ENCODE measurements around the gene CPSF4.

Gene CPSF4

GRCh38 chr7:99420213-99420612 is 18.5 kb upstream of the CPSF4 start:
- no peaks in the 10 kb centered on the region for H3K9me2 ChIP-seq (replicated peaks; ENCODE audit: control insufficient read depth, low read length)
- H3K36me3 ChIP-seq (ENCODE audit: control insufficient read depth, low read length): peaks cover 89% of the 10 kb centered on the region
- no peaks in the 10 kb centered on the region for H3K4me1 ChIP-seq (ENCODE audit: control insufficient read depth, low read length)
- peaks cover 12% of the 10 kb centered on the region for H3F3A ChIP-seq (ENCODE audit: control insufficient read depth, insufficient read depth)
- no peak overlapping the region for H3K4me2 ChIP-seq (ENCODE audit: low read length)
- no peaks in the 10 kb centered on the region for H3K27me3 ChIP-seq (ENCODE audit: control insufficient read depth, low read length)
- H4K20me1 ChIP-seq (ENCODE audit: control insufficient read depth, insufficient read depth, low read depth, low read length): peaks cover 14% of the 10 kb centered on the region; the same call in 1 of the 2 replicates
- no peaks in the 10 kb centered on the region for H3K9me3 ChIP-seq (ENCODE audit: control insufficient read depth, insufficient read depth, low read length)
- H3K4me3 ChIP-seq (ENCODE audit: low read length): no peak overlapping the region
- H3K79me2 ChIP-seq (ENCODE audit: control insufficient read depth, low read length): peaks cover 24% of the 10 kb centered on the region
- H3K27ac ChIP-seq (ENCODE audit: low read depth, low read length): no peak overlapping the region
- TF ChIP-seq EZH2phosphoT487 (IDR thresholded peaks at IDR 0.05; ENCODE audit: borderline replicate concordance, low read length): no peak
- TF ChIP-seq CTCF (IDR thresholded peaks at IDR 0.05; ENCODE audit: low read depth, low read length, poor library complexity, severe bottlenecking): no peak

GRCh38 chr7:99420986-99421385 is 17.8 kb upstream of the CPSF4 start:
- Histone ChIP-seq H3K4me3 (ENCODE audit: low read length) (no peak overlapping the region), H3K79me2 (ENCODE audit: control insufficient read depth, low read length) (peaks cover 22% of the 10 kb centered on the region), H3K27me3 (ENCODE audit: control insufficient read depth, low read length) (no peaks in the 10 kb centered on the region), H3K4me1 (ENCODE audit: control insufficient read depth, low read length) (no peaks in the 10 kb centered on the region), H3K9me3 (ENCODE audit: control insufficient read depth, insufficient read depth, low read length) (no peaks in the 10 kb centered on the region), H3K36me3 (ENCODE audit: control insufficient read depth, low read length) (peaks cover 89% of the 10 kb centered on the region), H3F3A (ENCODE audit: control insufficient read depth, insufficient read depth) (peaks cover 12% of the 10 kb centered on the region), H3K27ac (ENCODE audit: low read depth, low read length) (no peak overlapping the region), H4K20me1 (ENCODE audit: control insufficient read depth, insufficient read depth, low read depth, low read length) (peaks cover 14% of the 10 kb centered on the region; the same call in 1 of the 2 replicates), H3K4me2 (ENCODE audit: low read length) (no peak overlapping the region), H3K9me2 (replicated peaks; ENCODE audit: control insufficient read depth, low read length) (no peaks in the 10 kb centered on the region)
- TF ChIP-seq CTCF (IDR thresholded peaks at IDR 0.05; ENCODE audit: low read depth, low read length, poor library complexity, severe bottlenecking): no peak
- TF ChIP-seq EZH2phosphoT487 (IDR thresholded peaks at IDR 0.05; ENCODE audit: borderline replicate concordance, low read length): no peak

DNA sequence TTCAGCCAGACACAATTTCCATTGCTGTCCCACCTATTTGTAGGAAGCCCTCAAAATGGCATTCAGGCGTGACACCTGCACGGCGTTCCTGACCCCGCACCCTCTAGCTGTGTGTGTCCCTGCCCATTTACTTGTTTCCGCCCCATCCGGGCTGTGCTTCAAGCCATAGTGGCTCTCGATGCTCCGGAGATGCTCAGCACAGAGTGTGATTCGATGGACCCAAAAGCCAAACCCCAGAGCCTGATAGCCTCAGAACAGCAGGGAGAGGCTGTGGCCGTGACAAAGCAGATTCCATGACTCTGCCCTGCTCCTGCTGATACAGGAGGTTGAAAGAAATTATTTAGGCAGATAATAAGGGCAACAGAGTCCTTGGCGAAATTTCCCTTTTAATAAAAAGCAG is 16.6 kb upstream of the CPSF4 start:
- Histone ChIP-seq H3K79me2 (ENCODE audit: control insufficient read depth, low read length) (peaks cover 19% of the 10 kb centered on the region), H3K27ac (ENCODE audit: low read depth, low read length) (no peak overlapping the region), H3F3A (ENCODE audit: control insufficient read depth, insufficient read depth) (peaks cover 12% of the 10 kb centered on the region), H3K27me3 (ENCODE audit: control insufficient read depth, low read length) (no peaks in the 10 kb centered on the region), H3K4me2 (ENCODE audit: low read length) (no peak overlapping the region), H3K4me3 (ENCODE audit: low read length) (no peak overlapping the region), H4K20me1 (ENCODE audit: control insufficient read depth, insufficient read depth, low read depth, low read length) (peaks cover 14% of the 10 kb centered on the region; the same call in 1 of the 2 replicates), H3K9me3 (ENCODE audit: control insufficient read depth, insufficient read depth, low read length) (no peaks in the 10 kb centered on the region), H3K4me1 (ENCODE audit: control insufficient read depth, low read length) (no peaks in the 10 kb centered on the region), H3K36me3 (ENCODE audit: control insufficient read depth, low read length) (peaks cover 77% of the 10 kb centered on the region), H3K9me2 (replicated peaks; ENCODE audit: control insufficient read depth, low read length) (no peaks in the 10 kb centered on the region)
- TF ChIP-seq EZH2phosphoT487 (IDR thresholded peaks at IDR 0.05; ENCODE audit: borderline replicate concordance, low read length) (no peak), CTCF (IDR thresholded peaks at IDR 0.05; ENCODE audit: low read depth, low read length, poor library complexity, severe bottlenecking) (no peak)

Measured in DOHH2 (cell line).